ENCODE data around the gene HBD.

DNA sequence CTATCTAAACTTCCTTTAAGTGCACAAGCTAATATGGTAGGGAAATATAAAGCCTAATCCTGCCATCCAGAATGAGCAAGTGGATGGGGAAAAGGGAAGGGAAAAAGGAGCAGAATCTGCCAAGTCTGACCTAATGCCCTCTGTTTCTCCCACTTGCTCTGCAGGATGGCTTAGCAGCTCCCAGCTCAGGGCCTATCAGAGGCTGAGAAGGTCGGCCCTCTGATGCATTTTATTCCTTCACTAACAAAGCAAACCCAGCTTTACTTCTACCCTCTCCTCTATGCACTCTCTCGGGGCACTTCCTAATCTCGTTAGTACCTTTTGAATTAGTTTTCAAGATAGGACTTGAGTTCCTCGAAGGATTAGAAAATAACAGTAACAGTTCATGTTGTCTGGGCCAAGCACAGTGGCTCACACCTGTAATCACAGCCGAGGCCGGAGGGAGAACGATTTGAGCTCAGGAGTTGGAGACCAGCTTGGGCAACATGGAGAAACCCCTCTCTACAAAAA is 23.9 kb downstream of the HBD start:
- TF ChIP-seq POLR2AphosphoS5 (IDR thresholded peaks at IDR 0.05; ENCODE audit: insufficient read depth, low read depth, low read length) (no peak), EZH2 (IDR thresholded peaks at IDR 0.05; ENCODE audit: borderline replicate concordance, low read depth, low read length, severe bottlenecking) (no peak)

Measured in endothelial cell of umbilical vein (primary cell).